ENCODE results near the gene HYLS1.
"Not testable (repeated sequence)": the region's sequence is repeated elsewhere in the genome, so short reads cannot be mapped to it uniquely, and the experiment has no call there.

HYLS1 gene

DNA sequence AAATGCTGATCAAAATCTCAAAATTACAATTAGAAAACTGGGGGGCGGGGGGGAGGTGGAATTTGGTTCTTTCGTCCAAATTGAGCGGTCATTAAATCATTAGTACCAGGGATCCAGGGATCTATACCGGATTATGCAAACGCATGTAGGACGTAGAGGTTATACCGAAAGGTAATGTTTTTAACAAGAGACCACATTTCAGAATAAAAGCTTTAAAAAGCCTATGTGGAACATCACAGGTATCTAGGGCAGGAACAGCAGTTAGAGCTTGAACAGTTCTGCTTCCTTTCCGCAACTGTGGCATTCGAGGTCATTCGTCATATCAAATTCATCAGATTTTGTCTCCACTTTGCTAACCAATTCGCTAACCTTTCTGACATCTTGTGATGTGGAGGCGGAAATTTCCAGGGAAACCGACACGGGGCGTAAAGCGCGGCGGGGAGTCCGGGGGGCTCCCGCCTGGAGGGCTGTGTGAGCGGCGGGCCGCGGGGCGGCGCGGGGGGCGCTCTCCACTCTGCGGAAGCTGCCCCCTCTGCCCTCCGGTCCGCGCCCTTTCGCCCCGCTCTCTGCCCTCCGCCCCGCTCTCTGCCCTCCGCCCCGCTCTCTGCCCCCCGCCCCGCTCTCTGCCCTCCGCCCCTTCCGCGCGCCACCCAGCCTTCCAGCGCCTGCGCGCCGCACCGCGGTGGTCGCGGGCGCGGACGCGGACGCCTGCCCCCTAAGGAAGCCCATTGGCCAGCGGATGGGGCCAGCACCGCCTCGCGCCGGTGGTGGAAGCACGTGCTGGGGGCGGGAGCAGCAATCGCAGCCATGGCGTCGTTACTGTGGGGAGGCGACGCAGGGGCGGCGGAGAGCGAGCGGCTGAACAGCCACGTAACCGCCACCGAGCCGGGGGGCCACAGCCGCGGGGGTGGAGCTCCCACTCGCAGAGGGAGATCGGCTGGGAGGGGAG, 16.5 kb downstream of the HYLS1 start, which contains the start of gene DDX25:
DDX25 (plus strand) TSS at position 798 of the 949 bp plus-strand sequence; CDS start at position 808, 10 bp downstream.
- DNase-seq, result peak in 1 of 2 donors; percentile 21

- DNase-seq, result no peak
Observed at GRCh38 chr11:125904678-125905077, 17.2 kb downstream of the HYLS1 start.

DNA sequence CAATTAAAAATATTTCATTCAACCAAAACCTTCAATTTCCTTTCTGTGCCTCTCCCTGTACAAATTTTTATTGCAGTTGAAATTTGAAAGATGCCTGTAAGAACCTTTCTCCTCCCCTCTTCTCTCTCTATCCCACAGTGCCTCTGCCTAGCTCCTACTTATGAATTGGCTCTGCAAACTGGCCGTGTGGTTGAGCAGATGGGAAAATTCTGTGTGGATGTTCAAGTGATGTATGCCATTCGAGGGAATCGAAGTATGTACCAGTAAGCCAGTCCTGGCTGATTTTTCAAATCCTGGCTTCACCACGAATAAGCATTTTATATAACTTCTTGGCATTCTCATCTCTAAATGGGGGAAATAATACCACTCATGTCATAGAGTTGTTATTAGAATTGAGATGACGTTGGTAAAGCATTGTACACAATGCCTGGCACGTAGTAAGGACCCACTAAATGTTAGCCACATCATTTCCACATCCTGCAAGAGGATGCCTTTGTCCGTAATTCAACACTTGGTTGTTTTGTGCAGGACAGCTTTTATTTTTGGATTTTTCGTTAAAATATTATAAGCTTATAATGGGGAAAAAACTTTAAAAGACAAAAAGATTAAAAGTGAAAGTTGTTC, 22.9 kb downstream of the HYLS1 start:
- DNase-seq, result no peak

- not testable (repeated sequence) for DNase-seq
Observed at GRCh38 chr11:125914601-125915000, 27.1 kb downstream of the HYLS1 start.

GRCh38 chr11:125916683-125917347, 29.3 kb downstream of the HYLS1 start:
- no peak for DNase-seq

- no peak for DNase-seq
Observed at GRCh38 chr11:125918140-125918840, 30.8 kb downstream of the HYLS1 start.

GRCh38 chr11:125921042-125921441, 33.6 kb downstream of the HYLS1 start:
- no peak for DNase-seq

DNA sequence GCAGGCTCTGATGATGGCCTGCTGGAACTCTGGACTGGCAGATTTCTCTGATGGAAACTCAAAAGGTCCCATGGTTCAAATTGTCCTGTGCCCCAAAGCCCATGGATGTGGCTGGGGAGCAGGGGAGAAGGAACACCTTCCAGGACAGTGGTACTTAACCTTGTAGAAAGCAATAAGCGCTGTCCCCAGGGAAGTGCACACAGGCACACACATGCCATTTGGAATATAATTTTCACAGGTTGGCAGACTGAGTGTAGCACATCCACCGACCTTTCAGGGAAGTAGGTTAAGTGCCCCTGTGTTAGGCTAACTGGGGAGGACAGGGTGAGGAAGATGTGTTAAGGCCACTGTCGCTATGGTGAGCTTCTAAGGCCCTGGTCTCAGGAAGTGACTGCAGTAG, 34.7 kb downstream of the HYLS1 start:
- DNase-seq, result no peak

DNA sequence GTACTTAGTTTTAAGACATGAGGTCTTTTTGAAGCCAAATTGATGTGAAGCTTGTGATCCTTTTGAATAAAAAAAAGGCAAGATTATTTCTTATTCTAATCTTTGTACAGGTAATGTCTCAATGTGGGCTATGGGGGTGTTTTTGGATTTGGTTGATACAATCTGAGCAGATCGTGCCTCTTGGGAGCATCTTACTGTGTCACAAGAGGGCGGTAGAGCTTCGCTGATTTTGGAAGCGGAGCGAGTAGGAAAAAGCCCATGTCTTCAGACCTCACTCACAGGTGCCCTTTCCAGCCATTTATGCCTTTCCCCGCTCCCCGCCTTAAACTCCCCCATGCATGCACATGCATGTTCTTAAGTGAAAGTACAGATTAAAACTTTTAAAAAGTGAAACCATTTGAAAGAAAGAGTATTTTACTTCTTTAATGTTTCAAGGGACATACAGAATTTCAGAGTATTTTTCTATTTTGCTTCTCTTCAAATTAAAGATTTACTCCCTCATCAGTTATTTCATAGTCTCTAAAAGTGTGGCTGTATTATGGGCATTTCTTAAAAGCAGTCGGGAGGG, 35.6 kb downstream of the HYLS1 start:
- peak; percentile 53 to 60 for DNase-seq

- DNase-seq, result no peak
Observed at GRCh38 chr11:125923633-125924032, 36.2 kb downstream of the HYLS1 start.

GRCh38 chr11:125924384-125925007, 37.0 kb downstream of the HYLS1 start:
- no peak for DNase-seq

DNA sequence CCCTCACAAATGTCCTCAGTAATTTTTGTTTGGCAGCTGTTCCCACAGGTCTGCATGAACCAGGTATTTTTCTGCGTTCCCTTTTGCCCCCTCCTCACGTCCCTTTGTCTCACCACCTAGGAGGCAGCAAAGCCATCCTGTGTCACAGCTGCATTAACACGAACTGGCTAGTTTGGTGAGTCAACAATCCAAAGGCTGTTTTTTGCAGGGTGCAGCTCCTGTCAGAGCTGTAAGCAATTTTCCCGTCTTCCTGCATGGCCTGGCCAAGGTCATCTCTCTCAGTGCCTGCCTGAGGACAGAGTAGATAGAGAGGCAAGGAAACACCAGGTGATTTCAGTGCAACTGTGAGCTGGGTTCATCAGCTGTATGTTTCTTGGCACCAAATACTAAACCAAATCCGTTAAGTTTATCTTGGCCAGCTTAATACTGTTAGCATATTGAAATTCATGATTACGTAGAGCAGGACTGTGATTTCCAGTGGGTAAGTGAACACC, 37.8 kb downstream of the HYLS1 start:
- no peak for DNase-seq

GRCh38 chr11:125925804-125926203, 38.3 kb downstream of the HYLS1 start:
- DNase-seq, result no peak

GRCh38 chr11:125926682-125927081, 39.2 kb downstream of the HYLS1 start:
- no peak for DNase-seq

DNA sequence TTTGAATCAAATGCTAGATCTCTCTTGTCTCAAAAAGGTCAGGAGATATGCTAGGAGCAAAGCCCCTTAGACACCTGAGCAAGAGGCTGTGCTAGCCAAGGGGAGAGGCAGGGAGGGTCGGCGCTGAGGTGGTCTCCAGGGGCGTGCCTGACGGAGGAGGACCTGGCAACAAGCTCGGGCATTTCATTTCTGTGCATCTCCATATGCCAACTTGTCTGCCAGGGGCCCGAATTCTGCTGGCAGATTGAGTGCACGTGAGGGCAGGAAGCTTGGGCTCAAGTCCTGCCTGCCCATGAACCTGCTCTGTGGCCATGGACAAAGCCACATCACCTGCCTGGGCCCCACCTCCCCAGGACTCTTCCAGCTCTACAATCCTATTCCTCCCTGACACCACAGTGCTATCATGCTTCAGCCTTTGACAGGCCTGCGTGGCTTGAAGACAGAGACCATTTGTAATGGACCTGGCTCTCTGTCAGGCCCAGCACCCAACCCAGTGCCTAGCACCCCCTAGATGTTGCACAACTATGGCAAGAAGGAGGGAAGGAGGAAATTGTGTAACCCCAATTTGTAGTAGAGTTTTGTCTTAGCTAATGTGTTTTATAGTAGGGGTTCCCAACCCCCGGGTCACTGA, 42.1 kb downstream of the HYLS1 start:
- no peak for DNase-seq

GRCh38 chr11:125930076-125930450, 42.6 kb downstream of the HYLS1 start:
- DNase-seq, result no peak

DNA sequence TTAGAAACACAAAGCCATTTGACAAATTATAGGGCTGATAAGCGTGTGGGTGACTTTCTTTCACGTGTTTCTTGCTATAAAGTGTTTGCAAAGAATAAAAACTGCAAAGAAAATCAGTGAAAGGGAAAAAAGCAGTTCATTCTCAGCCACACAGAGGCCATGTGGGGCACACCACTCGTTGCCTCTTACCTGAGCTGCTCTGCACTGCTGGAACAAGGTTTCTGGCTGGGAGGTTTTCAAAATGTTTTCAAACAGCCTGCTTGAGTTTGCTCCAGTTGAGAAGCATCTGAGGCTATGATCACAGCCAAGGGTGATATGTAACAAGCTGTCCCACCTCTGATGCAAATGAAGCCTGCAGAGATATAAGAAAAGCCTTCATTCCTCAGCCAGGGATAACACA, 43.6 kb downstream of the HYLS1 start:
- DNase-seq, result no peak

DNA sequence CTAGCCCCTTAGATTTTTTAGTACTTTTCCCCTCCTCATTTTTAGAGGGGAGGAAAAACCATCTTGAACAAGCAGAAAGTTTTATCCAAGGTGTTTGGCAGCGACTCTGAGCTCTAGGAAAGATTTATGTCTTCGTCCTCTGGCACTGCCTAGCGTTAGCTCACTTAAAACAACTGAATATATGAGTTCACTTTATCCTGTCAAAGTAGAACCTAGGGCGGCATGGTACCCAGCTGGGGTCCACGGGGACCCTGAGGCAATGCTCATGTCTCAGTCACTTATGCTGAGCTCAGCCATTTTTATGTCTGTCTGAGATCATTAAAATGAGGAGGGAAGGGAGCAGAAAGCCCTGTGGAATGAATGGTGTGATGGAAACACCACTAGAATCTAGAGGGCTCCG, 44.2 kb downstream of the HYLS1 start:
- DNase-seq, result no peak

DNA sequence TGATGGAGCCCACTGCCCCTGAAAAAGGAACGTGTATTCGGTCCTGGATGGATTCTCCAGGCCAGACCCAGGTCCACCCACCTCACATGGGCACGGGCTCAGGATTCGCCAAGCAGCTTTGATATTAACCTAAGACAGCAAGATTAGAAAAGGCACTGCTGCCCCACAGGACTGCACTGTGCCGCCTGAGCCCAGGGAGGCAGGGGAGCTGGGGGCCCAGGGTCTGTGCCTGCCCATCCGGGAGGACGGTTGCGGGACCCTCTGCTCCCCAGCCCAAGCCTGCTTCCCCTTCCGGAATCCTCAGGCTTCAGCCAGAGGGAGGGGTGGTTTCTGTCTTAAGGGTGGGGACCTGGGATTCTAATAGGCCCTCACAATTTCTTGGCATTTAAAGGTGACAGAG, 44.8 kb downstream of the HYLS1 start:
- DNase-seq, result no peak

- no peak for DNase-seq
Observed at GRCh38 chr11:125933030-125933813, 45.8 kb downstream of the HYLS1 start.

GRCh38 chr11:125934473-125934872, 47.0 kb downstream of the HYLS1 start:
- no peak for DNase-seq
